HL-60 (cell line): ENCODE results near the gene XAB2.

Experiments used
- GABPA ChIP-seq: IDR thresholded peaks from 2 replicates; pipeline ENCODE4 v1.6.1; 2012; ENCODE audit warnings: low read depth
- POLR2AphosphoS5 ChIP-seq: IDR thresholded peaks from 2 replicates; pipeline ENCODE4 v1.6.1; 2012; ENCODE audit warnings: low read depth
- TF ChIP-seq, protein P1 (sequence below): IDR thresholded peaks from one replicate; pipeline ENCODE4 v1.5.1; 2011; ENCODE audit warnings: low read length, control low read depth, inconsistent platforms; ENCODE audit not compliant: insufficient read depth

DNA sequence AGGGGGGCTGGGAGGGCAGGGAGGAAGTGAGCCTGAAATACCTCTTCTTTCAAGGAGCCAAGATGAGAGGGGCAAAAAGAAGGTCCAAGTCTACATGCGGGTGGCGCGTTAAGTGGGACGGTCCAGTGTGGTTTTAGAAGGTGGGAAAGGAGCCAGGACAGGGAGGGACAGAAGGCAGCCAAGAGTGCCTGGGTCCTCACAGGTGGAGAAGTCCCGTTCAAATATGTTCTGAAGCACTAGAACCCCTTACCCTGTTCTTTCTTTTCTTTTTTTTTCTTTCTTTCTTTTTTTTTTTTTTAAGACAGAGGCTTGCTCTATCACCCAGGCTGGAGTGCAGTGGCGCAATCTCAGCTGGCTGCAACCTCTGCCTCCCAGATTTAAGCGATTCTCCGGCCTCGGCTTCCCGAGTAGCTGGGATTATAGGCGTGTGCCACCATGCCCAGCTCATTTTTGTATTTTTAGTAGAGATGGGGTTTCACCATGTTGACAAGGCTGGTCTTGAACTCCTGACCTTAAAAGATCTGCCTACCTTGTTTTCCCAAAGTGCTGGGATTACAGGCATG lies 26.3 kb downstream of the XAB2 start:
- TF ChIP-seq, protein P1, sequence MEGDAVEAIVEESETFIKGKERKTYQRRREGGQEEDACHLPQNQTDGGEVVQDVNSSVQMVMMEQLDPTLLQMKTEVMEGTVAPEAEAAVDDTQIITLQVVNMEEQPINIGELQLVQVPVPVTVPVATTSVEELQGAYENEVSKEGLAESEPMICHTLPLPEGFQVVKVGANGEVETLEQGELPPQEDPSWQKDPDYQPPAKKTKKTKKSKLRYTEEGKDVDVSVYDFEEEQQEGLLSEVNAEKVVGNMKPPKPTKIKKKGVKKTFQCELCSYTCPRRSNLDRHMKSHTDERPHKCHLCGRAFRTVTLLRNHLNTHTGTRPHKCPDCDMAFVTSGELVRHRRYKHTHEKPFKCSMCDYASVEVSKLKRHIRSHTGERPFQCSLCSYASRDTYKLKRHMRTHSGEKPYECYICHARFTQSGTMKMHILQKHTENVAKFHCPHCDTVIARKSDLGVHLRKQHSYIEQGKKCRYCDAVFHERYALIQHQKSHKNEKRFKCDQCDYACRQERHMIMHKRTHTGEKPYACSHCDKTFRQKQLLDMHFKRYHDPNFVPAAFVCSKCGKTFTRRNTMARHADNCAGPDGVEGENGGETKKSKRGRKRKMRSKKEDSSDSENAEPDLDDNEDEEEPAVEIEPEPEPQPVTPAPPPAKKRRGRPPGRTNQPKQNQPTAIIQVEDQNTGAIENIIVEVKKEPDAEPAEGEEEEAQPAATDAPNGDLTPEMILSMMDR, result no peak
- TF ChIP-seq POLR2AphosphoS5 (no peak), GABPA (no peak)
